ENCODE measurements around the gene CGAS.

GRCh38 chr6:73391675-73392074 lies 60.4 kb downstream of the CGAS start:
- TF ChIP-seq POLR2AphosphoS5 (IDR thresholded peaks at IDR 0.05; ENCODE audit: low read depth) (no peak), NANOG (IDR thresholded peaks at IDR 0.05; ENCODE audit: borderline replicate concordance) (no peak), REST (IDR thresholded peaks at IDR 0.05; ENCODE audit: unreplicated experiment) (no peak), CTCF (conservative IDR thresholded peaks at IDR 0.05; ENCODE audit: low read depth in 2 of 2) (no peak), ZNF114 (CRISPR knock-in tag; IDR thresholded peaks at IDR 0.05) (no peak)

All from GM23338 (cell line).